CD4-positive, alpha-beta T cell treated with Interferon gamma for 1 hour (primary cell): Measurements from ENCODE around the gene SPPL3.
"Not testable (repeated sequence)": the region's sequence is repeated elsewhere in the genome, so short reads cannot be mapped to it uniquely, and the experiment has no call there.

ENCODE experiments used
- DNase-seq: peaks from one replicate; pipeline ENCODE4 v3.0.0-alpha.2; 2020

SPPL3 gene

DNA sequence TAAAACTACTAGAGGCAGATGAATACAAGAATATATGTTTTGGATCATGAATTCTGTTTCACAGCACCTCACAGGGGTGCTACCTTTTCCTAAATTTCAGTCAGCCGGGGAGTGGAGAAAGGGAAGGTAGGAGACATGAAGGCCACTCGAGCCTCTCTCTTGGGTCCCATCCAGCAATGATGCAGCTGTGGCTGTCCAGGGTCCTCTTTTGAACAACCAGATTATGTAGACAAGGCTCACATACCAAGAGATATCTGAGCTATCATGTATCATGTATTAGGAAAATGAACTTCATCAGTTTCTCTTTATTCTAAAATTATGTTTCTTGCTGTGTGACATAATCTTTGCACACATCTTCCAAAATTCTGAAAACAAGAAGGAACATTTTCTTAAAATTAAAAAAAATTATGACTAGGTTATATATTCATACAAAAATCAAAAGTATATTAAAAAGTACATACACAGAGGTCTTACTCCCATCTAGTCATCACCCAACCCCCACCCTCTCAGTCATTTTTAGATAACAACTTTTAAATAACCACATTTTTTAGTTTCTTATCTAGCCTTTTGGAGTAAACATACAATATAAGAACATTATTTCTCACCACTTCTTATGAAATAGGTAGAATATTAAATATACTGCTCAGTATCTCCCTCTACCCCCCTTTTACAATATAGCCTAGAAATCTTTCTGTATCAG lies 89.8 kb downstream of the SPPL3 start:
- DNase-seq = no peak

DNA sequence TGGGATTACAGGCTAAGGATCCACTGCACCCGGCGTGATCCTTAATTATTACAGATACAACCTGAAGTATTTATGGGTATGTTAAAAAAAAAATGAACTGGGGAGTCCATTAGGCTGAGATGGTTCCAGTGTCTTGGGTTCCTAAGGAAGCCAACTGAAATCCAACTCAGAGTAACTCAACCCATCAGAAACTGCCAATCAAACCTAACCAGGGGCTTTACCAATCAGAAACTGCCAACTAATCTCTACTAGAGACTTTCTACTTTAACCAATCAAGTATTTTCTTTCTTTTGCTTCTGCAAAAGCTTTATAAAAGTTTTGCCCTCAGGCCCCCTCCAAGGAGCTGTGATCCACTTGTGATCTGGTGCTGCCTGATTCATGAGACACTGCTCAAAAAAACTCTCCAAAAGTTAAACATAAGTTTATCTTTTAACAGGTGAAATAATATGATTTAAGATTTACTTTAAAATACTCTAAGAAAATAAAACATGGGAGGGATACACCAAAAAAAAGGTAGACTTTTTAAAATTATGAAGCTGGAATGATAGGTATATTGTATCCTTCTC lies 90.5 kb downstream of the SPPL3 start:
- no peak for DNase-seq

DNA sequence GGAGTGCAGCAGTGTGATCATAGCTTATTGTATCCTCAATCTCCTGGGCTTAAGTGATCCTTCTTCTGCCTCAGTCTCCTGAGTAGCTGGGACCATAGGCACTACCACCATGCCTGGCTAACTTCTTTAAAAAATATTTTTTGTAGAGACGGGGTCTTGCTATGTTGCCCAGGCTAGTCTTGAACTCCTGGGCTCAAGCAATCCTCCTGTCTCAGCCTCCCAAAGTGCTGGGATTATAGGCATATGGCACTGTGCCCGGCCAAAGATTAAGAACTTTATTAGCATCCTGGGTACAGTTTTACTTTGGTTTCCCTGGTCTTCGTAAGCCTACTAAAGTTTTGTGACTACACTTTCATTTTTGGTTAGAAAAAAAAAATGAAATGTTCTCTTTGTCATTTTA lies 94.1 kb downstream of the SPPL3 start:
- no peak for DNase-seq

DNA sequence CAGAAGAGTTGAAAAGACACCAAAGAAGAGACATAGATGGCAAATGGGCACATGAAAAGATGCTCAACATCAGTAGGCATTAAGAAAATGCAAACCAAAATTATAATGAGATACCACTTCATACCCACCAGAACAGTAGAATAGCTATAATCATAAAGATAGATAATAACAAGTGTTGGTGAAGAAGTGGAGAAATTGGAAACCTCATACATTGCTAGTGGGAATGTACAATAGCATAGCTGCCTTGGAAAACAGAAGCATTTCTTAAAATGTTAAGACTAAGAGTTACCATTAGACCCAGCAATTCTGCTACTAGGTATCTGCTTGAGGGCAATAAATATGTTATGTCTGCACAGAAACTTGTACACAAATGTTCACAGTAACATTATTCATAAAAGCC lies 99.7 kb downstream of the SPPL3 start:
- DNase-seq = no peak

DNA sequence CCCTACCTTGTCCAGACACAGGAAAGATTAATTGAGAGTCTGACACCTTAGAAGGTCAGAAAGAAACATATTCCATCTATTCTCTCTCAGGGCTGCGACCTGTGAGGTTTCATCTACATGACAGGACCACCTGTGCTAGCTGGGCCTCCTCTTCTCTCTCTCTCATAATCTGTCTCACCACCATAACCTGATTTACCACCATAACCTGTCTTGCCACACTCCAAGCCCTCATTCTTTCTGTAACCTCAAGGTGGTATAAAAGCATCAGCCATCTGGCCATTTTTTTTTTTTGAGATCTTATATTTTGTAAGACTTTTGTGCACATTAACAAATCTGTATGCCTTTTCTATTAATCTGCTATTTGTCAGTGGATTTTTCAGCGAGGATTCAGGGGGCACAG lies 103.0 kb downstream of the SPPL3 start:
- no peak for DNase-seq

DNA sequence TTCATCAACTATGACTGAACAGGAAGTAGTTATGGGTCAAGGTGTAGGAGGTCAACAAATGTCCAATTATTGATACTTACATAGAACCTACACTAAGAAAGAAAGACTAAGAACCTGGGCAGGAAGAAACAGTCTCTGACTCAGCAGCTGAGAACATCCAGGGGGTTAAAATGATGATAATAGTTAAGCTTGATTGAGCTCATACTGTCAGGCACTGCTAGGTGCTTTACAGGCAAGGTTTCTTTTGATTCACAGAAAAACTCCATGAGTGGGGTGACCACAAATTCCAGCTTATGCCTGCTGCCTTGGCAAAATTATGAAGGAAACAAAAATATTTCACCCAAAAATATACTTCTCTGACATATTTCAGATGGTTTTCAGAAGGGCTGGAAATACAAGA lies 103.5 kb downstream of the SPPL3 start:
- DNase-seq = no peak

DNA sequence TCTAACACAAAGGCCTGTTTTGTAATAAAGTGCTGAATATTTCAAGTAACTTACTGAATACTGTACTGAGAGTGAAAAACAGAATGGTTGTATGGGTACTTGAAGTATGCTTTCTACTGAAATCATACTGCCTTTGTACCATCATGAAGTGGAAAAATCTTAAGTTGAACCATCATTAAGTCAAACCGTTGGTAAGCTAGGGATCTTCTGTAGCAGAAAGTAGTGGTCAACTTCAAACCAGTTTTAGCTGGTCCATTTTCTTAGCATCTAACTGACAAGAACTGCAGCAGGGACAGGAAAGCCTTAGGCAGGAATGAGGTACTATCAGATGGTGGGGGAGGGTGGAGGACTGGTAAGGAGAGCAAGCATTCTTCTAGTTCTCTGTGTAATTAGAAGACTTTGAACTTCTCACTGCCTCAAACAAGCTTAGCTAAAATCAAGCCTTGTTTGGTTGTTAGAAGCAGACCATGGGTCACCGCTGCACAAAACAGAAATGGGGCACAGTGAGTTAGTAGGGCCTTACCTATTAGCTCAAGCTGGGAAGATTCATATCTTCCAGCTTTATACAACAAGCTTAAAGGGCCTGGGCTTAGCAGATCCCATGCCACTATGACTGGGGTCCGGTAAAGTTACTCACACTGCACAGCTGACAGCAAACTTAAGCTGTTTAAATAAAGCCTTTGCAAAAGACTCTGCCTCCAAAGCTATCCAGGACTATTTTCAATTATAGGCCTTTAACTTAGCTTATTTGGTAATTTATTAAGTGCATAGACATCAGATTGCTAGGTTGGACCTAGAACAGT lies 104.7 kb downstream of the SPPL3 start:
- DNase-seq = no peak

DNA sequence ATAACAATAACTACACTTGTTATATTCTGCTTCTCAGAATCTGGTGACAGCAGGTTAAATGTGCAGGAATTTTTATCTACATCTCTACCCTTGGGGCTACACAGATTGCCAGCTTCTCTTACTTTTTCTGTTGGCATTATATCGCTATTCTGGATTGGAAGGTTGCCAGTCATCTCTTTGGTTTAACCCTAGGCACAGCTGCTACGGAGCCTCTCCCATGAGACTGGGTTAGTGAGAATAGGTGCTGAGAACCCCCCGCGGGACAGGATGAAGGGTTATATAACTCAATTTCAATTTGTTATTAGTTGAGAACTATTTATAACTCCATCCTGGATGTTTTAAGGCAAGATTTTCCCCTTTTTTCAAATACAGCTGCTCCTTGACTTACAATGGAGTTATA lies 105.5 kb downstream of the SPPL3 start:
- no peak for DNase-seq

DNA sequence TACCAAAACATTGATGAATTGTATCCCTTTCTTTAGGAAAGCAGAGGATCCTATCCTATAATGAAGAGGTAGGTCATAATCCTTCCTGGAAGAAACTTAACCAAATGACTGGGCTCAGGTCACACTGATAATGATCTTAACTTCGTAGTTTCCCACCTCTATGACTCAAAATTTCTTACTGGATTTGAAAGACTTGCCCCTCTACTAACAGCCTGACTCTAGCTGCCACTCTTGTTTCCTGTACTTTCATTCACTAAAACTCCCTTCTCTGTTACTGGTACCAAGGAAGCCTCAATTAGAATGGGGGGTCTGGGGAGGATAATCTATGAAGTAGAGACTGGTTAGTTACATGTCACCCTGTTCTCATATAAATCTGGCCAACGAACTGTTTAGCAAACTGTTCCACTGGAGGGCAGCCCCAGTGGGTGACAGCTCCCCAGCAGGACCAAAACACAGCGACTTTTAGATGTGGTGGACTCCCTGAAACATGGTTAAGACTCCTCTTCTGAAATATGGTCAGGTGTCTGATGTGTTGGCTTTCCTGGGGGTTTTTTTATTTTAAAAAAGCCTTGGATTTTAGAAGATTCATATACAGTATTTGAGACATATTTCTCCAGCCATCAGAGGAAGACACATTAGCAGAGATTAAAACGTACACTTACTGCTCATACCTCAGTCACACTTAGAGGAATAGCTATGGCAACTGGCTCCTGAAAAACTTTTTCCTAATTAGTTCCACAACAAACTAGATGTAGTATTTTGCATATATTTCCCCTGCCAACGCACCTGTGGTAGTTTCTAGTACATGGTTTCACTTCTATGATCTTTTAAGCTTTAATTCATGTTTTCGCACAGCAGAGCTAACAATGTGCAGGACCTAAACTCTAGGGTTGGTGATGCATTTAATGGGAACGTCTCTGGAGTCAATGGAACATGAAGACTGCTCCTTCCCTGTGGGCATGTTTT lies 106.2 kb downstream of the SPPL3 start:
- no peak for DNase-seq

DNA sequence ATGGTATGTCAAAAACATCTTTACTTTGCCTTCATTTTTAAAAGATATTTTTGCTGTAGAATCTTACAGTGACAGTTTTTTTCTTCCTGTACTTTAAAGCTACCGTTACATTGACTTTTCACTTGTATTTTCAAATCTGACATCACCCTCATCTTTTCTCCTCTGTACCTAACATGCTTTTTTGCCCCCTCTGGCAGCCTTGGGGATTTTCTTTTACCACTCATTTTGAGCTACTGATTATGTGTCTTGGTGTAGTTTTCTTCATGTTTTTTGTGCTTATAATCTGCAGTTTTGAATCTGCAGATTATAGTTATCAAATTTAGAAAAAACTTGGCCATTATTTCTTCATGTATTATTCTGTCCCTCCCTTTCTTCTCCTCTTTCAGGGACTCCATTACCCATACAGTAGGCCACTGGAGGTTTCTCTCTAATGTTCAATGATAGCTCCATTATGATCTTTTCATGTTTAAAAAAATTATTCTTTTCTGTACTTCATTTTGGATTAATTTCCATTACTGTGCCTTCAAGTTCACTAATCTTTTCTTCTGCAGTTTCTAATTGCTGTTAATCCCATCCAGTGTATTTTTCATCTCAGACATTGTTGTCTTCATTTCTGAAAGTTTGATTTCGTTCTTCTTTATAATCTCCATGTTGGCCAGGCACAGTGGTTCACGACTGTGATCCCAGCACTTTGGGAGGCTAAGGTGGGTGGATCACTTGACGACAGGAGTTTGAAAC lies 108.5 kb downstream of the SPPL3 start:
- no peak for DNase-seq

DNA sequence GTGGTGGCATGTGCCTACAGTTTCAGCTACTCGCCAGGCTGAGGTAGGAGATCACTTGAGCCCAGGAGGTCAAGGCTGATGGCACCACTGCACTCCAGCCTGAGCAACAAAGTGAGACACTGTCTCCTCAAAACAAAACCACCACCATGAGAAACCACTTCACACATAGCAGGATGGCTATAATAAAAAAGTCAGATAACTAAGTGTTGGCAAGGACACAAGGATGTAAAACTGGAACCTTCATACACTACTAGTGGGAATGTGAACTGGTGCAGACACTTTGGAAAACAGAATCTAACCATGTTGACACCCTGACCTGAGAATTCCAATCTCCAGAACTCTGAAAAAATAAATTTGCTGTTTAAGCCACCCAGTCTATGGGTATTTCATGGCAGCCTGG lies 110.8 kb downstream of the SPPL3 start:
- DNase-seq = no peak

DNA sequence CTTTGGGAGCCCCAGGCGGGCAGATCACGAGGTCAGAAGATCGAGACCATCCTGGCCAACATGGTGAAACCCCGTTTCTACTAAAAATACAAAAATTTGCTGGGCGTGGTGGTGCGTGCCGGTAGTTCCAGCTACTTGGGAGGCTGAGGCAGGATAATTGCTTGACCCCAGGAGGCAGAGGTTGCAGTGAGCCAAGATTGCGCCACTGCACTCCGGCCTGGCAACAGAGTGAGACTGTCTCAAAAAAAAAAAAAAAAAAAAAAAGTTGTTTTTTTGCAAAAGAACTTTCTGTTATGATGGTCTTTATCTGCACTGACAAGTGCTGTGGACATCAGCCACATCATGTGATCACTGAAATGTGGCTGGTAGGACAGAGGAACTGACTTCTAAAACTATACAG lies 111.7 kb downstream of the SPPL3 start:
- DNase-seq = not testable (repeated sequence)

DNA sequence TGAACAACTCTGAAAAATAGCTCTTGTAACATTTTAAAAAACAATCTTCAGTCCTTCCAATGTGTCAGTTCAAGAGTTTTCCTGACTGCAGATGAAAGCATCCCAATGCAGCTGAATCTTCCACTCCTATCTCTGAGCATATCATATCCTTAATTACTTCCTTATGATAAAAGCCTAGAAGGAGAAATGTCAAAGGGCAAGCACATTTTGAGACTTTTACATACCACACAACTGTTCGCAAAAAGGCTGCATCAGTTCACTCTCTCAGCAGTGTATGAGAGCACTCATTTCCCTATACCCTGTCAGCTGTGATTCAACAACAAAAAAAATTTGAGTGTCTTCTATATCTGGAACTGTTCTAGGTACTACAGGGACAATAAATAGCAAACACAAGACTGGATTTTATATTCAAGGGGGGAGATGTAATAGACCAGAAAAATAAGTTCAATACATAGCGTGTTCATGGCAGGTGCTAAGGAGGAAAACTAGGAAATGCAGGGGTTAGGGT lies 112.4 kb downstream of the SPPL3 start:
- no peak for DNase-seq

DNA sequence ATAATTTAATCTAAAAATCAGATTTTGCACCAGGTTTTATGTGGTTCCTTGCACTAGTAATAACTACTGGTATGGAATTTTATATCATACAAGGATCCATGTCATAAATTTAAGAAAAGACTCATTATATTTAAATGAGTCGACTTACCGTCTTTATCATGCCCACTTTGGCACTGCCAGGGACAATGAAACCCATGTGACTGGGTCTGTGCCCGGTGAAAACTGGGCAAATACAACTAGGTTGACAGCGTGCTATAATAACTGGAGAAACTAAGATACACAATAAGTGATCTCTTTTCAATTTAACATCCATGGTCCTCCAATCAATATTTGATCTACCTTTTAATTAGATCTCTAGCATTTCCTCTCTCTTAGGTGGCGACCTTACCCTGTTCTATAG lies 114.0 kb downstream of the SPPL3 start:
- no peak for DNase-seq

DNA sequence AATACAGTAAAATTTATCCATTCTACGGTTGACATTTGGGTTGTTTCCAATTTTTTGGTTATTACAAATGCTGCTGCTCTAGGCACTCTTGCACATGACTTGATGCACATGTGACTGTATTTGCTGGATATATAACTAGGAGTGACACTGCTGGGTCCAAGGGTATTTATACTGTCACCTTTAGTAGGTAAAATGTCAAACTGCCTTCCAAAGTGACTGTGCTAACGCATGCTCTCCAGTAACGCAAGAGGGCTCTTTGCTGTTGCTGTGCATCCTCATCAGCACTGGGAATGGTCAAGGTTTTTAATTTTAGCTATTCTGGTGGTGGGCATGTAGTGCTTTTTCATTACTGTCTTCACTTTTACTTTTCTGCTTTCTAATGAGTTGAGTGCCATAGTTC lies 116.3 kb downstream of the SPPL3 start:
- no peak for DNase-seq

DNA sequence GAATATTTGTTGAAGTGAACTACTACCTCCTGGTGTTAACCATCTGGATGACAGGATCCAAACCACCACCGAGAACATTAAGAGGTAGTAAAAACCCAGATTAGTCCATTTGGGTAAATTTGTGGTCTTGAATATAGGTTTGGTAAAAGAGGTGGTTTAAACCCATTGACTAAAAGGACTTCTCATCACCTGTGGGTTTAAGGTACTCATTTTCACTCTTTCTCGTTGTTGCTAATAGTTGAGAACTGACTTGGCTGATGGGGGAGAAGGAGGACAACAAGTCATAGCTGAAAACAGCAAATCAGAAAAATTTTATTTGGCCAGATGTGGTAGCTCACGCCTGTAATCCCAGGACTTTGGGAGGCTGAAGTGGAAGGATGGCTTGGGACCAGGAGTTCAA lies 119.4 kb downstream of the SPPL3 start:
- no peak for DNase-seq

DNA sequence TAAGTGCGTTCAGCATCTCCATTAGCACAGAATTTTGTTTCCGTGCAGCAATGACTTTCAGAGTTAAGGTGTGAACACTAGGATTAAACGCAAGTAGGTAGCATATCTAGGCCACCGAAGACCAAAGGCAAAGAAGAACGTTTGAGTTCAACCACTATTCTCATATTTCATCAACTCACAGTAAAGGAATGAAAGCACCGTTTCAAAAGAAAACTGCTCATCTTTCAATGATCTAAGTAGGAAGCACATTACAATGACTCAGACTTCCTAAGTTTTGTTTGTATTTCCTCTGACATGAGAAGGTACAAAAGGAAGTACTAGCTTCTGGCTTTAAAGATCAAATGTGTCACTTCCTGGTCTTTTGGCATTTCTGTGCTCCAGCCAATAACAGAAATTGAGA lies 121.0 kb downstream of the SPPL3 start:
- DNase-seq = no peak

DNA sequence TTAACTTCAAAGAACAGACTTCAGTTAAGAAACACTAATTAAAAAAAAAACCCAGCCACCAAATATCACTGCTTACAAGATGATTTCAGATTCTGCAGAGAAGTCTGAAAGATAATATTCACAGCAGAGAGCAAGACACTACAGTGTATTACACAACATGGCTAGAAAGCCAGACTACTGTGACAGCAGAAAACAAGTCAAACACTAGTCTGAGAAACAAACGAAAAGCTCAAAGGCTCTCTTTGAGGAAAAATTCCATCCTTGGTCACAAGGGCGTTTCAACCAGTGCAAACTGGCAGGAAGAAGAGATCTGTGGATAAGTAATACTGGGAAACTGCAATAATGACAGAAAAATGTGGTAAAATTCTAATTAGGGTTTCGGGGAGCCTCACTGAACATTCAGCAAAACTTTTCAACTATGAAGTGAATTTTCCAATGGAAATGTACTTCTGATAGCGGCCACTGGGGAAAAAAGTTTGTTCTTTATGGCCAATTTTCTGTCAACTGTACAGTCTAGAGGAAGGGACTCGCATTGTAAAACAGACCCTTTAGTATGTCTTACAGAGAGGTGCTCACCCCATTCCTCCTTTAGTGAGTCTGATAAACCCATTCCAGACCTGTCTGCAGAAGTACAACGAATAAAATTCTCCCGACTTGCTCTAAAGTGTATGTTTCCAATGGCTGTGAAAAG lies 128.2 kb downstream of the SPPL3 start:
- no peak for DNase-seq

DNA sequence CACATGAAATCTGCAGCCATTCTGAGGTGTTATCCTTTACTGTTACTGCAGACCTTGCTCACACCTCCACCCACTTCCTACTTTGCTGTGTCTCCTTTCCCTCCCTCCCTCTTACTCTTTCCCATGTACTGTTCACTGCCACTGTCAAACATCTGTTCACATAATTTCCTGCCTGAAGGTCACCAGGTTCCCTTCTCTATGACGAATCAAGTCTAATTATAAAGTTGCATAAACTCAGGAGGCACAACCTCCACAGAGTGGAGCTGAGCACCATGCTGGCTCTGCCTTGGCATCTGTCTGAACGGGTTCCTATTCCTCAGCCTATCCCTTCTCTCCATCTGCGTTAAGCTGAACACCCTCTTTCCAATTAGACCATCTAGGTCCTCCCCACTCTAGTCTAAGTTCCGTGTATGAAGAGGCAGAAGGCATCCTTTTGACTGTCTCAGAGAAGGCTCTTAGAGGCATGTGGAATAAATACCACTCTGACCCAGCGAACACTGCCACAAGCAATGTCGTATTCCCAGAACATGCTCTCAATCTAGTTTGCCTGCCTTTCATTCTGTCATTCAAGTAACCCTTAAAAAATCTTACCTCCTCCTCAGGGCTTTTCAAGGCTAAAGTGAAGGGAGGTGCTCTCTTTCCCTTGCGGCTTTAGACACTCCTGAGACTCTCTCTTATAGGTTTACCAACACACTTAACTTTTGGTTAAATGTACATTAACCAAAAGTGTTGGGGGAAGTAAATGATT lies 129.8 kb downstream of the SPPL3 start:
- DNase-seq = no peak

DNA sequence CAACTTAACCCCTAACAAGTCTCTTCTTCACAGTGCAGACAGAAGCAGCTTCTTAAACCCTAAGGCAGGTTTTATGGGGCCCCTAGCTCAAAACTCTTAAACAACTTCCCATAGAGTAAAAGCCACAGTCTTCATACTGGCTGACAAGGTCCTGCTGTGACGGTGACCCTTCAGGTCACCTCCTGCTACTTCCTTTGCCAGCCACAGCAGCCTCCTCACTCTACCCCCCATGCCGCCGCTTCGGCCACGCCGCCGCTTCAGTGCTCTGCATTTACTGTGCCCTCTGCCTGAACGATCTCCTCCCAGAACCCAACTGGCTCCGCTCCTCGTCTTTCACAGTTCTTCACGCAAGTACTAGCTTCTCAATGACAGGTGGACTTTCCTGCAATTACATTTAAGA lies 133.1 kb downstream of the SPPL3 start:
- no peak for DNase-seq
